ENCODE results near the gene PRSS27. TPM values are rescaled to one million over a fixed set of nuclear protein-coding genes. Genes with fewer than 3 reads are reported as not detected.

The PRSS27 gene
- total RNA-seq, 2 experiments from 2014 or later = 1.2 to 1.4 TPM

DNA sequence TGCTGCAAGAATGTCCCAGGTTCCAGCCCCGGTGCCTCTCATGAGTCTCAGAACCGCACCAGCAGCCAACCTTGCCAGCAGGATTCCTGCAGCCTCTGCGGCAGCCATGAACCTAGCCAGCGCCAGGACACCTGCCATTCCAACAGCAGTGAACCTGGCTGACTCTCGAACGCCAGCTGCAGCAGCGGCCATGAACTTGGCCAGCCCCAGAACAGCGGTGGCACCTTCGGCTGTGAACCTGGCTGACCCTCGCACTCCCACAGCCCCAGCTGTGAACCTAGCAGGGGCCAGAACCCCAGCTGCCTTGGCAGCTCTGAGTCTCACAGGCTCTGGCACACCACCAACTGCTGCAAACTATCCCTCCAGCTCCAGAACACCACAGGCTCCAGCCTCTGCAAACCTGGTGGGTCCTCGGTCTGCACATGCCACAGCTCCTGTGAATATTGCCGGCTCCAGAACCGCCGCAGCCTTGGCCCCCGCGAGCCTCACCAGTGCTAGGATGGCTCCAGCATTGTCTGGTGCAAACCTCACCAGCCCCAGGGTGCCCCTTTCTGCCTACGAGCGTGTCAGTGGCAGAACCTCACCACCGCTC is 47.2 kb upstream of the PRSS27 start:
- H3K9me3 Mint-ChIP-seq = no peaks in the 10 kb centered on the region

DNA sequence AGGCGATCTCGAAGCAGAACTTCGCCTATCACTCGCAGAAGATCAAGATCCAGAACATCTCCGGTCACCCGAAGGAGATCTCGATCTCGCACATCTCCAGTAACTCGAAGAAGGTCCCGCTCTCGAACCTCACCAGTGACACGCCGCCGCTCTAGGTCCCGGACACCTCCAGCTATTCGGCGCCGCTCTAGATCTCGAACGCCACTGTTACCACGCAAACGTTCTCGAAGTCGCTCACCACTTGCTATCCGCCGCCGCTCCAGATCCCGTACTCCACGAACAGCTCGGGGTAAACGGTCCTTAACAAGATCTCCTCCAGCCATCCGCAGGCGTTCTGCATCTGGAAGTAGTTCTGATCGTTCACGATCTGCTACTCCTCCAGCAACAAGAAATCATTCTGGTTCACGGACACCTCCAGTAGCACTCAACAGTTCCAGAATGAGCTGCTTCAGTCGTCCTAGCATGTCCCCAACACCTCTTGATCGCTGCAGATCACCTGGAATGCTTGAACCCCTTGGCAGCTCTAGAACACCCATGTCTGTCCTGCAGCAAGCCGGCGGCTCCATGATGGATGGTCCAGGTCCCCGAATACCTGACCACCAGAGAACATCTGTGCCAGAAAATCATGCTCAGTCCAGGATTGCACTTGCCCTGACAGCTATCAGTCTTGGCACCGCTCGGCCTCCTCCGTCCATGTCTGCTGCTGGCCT is 46.6 kb upstream of the PRSS27 start:
- CTCF ChIA-PET = no interaction called here
- DNase-seq (no peak), ATAC-seq (no peak)
- Mint-ChIP-seq H3K27ac (no peak overlapping the region), H3K4me1 (ENCODE audit: low read depth) (peaks cover 4% of the 10 kb centered on the region), H3K36me3 (ENCODE audit: low read depth) (peaks cover 81% of the 10 kb centered on the region), H3K27me3 (no peaks in the 10 kb centered on the region), H3K4me3 (no peak overlapping the region), H3K9me3 (no peaks in the 10 kb centered on the region)
- intact Hi-C loops (cut with micrococcal nuclease) = no loop called here
- POLR2A ChIA-PET = interaction anchor here (0.6 to 4.6 kb wide), 8 partner anchors 8 to 153 kb away, joined by 3 to 45 read pairs (median 8); partner anchors contain the start of genes ELOB and SRRM2
- TF ChIP-seq, protein P1, sequence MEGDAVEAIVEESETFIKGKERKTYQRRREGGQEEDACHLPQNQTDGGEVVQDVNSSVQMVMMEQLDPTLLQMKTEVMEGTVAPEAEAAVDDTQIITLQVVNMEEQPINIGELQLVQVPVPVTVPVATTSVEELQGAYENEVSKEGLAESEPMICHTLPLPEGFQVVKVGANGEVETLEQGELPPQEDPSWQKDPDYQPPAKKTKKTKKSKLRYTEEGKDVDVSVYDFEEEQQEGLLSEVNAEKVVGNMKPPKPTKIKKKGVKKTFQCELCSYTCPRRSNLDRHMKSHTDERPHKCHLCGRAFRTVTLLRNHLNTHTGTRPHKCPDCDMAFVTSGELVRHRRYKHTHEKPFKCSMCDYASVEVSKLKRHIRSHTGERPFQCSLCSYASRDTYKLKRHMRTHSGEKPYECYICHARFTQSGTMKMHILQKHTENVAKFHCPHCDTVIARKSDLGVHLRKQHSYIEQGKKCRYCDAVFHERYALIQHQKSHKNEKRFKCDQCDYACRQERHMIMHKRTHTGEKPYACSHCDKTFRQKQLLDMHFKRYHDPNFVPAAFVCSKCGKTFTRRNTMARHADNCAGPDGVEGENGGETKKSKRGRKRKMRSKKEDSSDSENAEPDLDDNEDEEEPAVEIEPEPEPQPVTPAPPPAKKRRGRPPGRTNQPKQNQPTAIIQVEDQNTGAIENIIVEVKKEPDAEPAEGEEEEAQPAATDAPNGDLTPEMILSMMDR (IDR thresholded peaks at IDR 0.05) = no peak

More for the DNA sequence above, 47.2 kb upstream of the PRSS27 start:
- Mint-ChIP-seq H3K36me3 (ENCODE audit: low read depth) (peaks cover 80% of the 10 kb centered on the region), H3K27me3 (no peaks in the 10 kb centered on the region), H3K27ac (no peak overlapping the region), H3K4me1 (ENCODE audit: low read depth) (peaks cover 6% of the 10 kb centered on the region), H3K4me3 (no peak overlapping the region)
- TF ChIP-seq, protein P1 (IDR thresholded peaks at IDR 0.05) = no peak
- intact Hi-C loops (cut with micrococcal nuclease) = no loop called here
- DNase-seq (no peak), ATAC-seq (no peak)
- POLR2A ChIA-PET = interaction anchor here (0.8 to 4.5 kb wide), 6 partner anchors 9 to 153 kb away, joined by 3 to 45 read pairs (median 8); partner anchors contain the start of genes ELOB and SRRM2
- CTCF ChIA-PET = no interaction called here

DNA sequence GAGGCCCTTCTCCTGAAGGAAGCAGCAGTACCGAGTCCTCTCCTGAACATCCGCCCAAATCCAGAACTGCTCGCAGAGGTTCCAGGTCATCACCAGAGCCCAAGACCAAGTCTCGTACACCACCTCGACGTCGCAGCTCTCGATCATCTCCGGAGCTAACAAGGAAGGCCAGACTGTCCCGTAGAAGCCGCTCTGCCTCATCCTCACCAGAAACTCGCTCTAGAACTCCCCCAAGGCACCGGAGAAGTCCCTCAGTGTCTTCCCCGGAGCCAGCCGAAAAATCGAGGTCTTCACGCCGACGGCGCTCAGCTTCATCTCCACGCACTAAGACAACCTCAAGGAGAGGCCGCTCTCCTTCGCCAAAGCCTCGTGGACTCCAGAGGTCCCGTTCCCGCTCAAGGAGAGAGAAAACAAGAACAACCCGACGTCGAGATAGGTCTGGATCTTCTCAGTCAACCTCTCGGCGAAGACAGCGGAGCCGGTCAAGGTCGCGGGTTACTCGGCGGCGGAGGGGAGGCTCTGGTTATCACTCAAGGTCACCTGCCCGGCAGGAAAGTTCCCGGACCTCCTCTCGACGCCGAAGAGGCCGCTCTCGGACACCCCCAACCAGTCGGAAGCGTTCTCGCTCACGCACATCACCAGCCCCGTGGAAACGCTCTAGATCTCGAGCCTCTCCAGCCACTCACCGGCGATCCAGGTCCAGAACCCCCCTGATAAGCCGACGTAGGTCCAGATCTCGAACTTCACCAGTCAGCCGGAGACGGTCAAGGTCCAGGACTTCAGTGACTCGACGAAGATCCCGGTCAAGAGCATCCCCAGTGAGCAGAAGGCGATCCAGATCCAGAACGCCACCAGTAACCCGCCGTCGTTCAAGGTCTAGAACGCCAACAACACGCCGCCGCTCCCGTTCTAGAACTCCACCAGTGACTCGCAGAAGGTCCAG is 45.7 kb upstream of the PRSS27 start:
- Mint-ChIP-seq H3K9me3 (no peaks in the 10 kb centered on the region), H3K4me1 (ENCODE audit: low read depth) (peaks cover 2% of the 10 kb centered on the region), H3K27me3 (no peaks in the 10 kb centered on the region), H3K4me3 (no peak overlapping the region), H3K27ac (no peak overlapping the region), H3K36me3 (ENCODE audit: low read depth) (peaks cover 81% of the 10 kb centered on the region)
- intact Hi-C loops (cut with micrococcal nuclease) = no loop called here
- ChIA-PET CTCF (no interaction called here), POLR2A (interaction anchor here (0.6 to 4.6 kb wide), 10 partner anchors 7 to 74 kb away, joined by 3 to 45 read pairs (median 4); partner anchors contain the start of genes SRRM2 and ZG16B)
- TF ChIP-seq, protein P1 (IDR thresholded peaks at IDR 0.05) = no peak
- DNase-seq (no peak), ATAC-seq (no peak)

DNA sequence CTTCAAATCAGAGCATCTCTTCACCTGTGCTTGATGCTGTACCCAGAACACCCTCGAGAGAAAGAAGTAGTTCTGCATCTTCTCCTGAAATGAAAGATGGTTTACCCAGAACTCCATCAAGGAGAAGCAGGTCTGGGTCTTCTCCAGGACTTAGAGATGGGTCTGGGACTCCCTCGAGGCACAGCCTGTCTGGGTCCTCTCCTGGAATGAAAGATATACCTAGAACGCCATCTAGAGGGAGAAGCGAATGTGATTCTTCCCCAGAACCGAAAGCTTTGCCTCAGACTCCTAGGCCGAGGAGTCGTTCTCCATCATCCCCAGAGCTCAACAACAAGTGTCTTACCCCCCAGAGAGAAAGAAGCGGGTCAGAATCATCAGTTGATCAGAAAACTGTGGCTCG is 44.7 kb upstream of the PRSS27 start:
- no peaks in the 10 kb centered on the region for H3K27me3 Mint-ChIP-seq
- peaks cover 86% of the 10 kb centered on the region for H3K36me3 Mint-ChIP-seq (ENCODE audit: low read depth)
- no peaks in the 10 kb centered on the region for H3K9me3 Mint-ChIP-seq
- ChIA-PET CTCF (no interaction called here), POLR2A (interaction anchor here (0.8 to 4.6 kb wide), 7 partner anchors 8 to 65 kb away, joined by 3 to 45 read pairs (median 4); partner anchors contain the start of genes SRRM2 and ZG16B)
- DNase-seq (no peak), ATAC-seq (no peak)
- TF ChIP-seq, protein P1 (IDR thresholded peaks at IDR 0.05) = no peak
- H3K4me1 Mint-ChIP-seq (ENCODE audit: low read depth) = peaks cover 5% of the 10 kb centered on the region
- intact Hi-C loops (cut with micrococcal nuclease) = no loop called here
- no peak overlapping the region for H3K27ac Mint-ChIP-seq
- H3K4me3 Mint-ChIP-seq = no peak overlapping the region
